ENCODE measurements around the gene ZBTB45.

DNA sequence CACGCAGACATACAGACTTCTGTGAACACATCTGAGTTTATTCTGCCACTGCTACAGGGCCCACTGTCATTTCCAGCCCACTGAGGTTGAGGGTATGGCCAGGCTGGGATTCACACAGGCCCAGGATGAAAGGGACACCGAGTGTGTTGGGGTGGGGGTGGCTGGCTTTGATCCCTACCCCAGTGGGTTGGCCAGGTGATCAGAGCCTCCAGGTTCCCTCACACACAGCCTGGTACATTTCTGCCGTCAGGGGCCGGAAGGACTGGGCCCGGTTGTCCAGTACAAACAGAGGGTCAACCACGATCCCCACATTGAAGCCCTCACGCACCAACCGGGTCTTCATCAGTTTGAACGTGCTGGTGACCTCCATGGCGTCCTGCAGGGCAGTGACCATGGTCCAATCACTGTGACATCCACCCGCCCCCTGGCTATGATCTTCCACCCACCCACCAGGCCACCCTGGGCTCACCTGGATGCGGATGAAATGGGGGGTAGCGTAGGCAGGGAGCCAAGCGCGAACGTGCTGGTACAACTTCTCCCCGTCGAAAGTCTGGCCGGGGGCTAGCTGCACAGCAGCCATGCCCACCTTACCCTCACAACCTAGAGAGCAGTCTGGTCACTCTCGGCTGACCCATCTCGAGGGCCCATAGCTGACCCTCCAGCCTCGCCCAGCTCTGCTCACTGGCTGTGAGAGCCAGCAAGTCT, 21.1 kb downstream of the ZBTB45 start:
- TF ChIP-seq CTCF (IDR thresholded peaks at IDR 0.05) (no peak), POLR2A (IDR thresholded peaks at IDR 0.05) (no peak)

Data from uterus (tissue), 2 donors.